Left kidney (tissue), 2 donors: Measurements from ENCODE around the gene NOS2. TPM values are rescaled to one million over a fixed set of nuclear protein-coding genes. Genes with fewer than 3 reads are reported as not detected.

ENCODE experiments used
- DNase-seq: peaks from one replicate; pipeline ENCODE4 v3.0.0-alpha.2; 2013
- polyA plus RNA-seq: library from polyadenylated mRNA; unstranded; fragments of 120-200 nt; gene quantifications from one replicate; pipeline ENCODE4 v1.2.1, GENCODE V29; 2013; ENCODE audit not compliant: insufficient read length

NOS2 gene
- polyA plus RNA-seq, 1 donor, result 2.2 TPM

DNA sequence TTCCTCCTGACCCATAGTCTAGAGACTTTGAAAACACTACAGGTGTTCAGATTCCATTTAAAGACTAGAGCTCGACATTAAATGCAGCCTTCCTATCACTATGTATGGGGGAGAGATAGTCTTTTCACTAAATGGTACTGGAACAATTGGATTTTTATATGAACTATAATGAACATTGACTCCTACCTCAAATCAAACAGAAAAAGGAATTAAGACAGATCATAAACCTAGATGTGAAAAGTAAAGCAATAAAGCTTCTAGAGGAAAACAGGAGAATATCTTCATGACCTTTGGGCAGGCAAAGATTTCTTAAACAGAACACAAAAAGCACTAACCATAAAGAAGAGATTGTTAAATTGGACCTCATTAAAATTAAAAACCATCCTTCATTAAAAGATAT lies 18.8 kb upstream of the NOS2 start:
- no peak for DNase-seq

DNA sequence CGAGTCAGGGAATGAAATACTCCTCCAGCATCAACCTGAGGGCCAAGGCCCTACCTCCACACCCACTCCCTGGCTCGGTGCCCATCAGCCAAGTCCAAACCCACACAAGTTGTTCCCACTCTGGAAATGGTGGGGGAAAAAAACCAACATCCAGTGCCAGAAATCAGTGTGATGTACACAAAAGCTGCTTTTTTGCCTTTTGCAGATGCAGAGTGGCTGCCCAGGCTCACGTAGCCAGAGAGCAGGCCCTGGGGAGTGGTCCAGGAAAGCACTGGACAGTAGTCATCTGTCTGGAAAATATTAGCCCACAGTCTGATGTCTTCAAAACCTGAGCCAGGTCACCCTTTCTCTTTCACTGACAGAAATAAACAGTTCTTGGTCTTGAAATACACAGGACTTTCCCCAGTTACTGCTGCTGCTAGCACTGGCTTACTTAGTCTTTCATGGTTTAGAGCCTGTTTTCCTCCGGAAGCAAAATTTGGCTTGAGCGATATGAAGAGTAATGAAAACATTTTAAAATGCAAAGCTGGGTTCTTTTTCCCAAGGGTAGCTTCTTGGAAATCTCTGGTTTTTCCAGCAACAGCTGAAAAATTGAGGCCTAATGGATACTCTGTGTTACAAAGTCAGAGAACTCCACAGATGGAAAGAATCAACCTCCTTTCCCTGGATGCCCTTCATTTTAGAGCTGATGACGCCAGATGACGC lies 18.2 kb upstream of the NOS2 start:
- no peak for DNase-seq

- DNase-seq, result no peak
These were observed 17.4 kb upstream of the NOS2 start for GRCh38 chr17:27817731-27818130.

DNA sequence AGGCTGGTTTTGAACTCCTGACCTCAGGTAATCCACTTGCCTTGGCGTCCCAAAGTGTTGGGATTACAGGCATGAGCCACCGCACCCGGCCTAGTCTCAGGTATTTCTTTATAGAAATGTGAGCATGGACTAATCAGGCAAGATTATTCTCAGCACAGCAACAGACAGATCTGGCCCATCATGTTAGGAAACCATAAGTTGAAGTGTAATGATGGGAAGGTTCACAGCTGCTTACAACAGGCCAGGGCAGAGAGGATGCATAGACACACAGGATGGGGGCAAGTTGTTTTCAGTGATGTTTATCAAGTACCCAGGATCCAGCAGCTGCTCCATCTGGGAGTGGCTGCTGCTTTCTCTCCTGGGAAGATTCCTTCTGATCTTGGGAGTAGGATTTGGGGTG lies 16.6 kb upstream of the NOS2 start:
- DNase-seq, result no peak

- no peak for DNase-seq
These were observed 11.6 kb upstream of the NOS2 start for GRCh38 chr17:27811961-27812360.

DNA sequence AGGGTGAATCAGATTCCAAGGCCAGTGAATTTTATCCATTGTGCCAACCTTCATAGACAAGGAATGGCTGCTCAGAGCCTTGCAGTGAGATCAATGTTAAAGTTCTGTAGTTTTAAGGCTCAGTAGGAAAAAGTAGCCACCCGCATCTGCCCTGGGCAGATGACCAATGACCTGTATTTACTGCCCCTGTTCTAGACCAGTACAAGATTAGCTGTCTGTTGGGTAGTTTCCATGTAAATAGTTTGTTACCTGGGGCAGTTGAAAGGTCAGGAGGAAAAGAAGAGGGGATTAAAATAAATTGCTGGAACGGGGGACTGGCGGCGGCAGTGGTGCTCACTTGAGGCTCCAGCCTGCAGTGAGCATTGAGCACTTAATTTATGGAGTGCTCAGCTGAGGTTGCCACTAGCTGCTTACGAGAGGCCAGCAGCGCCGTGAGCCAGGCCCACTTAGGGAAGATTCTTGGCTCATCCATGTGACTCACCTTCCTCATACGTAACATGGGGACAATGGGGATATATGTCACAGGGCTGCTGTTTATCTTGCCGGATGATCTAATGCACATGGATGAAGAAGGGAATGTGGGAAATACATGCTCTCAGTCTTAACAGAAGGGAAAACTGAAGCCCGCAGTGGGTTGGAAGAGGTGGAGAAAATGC lies 10.7 kb upstream of the NOS2 start:
- DNase-seq, result no peak

DNA sequence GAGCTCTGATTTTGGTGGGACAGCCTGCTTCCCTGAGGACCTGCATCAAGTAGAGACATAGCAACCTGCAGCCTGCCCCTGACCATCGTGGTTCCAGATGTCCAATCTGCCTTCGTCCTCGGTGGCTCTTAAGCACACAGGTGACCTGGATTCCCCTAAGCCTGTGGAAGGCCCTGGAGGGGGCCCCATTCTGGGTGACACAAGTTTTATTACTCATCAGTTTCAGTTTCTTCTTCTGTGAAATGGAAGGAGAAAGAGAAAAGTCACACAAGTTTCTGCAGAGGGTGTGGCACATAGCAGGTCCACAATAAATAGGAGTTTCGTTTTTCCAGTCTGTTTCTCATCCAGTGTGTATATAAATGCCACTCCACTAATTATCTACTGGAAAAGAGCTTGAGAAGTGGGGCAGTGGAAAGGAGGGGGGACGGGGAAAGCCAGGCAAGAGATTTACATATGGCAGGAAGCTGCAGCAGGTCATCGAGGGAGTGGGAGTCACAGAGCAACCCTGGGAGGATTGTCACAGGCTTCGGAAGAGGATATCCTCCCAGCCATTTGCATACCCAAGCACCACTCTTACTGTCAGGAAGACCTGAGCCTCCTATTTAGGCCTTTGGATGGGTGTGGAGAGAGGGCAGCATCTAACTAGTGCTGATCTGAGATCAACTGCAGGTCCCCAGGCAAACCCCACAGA lies 10.0 kb upstream of the NOS2 start:
- DNase-seq, result no peak

DNA sequence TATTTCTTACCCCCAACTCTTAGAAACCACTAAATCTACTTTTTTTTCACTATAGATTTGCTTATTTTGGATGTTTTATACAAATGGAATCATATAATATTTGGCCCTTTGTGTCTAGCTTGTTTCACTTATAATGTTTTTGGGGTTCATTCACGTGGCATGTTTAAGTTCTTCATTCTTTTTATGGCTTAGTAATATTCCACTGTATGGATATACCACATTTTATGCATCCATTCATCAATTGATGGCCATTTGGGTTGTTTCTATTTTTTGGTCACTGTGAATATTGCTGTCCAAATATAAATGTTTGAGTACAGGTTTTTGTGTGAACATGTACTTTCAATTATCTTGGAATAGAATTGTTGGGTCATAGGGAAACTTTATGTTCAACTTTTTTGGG lies 9.2 kb upstream of the NOS2 start:
- no peak for DNase-seq

DNA sequence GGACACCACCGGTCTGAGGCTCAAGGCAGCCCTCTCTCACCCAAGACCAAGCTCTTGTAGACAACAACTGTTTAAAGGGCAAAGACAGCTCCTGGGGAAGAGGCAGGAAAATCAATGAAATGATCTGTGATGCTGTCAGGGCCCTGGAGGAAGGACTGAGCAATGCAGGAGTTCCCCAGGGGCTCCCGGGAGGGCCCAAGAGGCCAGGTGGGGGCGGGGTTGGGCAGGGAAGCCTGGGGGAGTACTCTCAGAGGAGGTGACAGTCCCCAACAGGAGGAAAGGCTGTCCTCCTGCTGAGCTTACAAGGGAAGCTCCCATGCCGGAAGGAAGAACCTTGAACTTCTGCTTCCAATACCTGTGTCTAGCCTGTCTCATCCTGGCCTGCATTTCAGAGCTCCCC lies 8.3 kb upstream of the NOS2 start:
- no peak for DNase-seq

DNA sequence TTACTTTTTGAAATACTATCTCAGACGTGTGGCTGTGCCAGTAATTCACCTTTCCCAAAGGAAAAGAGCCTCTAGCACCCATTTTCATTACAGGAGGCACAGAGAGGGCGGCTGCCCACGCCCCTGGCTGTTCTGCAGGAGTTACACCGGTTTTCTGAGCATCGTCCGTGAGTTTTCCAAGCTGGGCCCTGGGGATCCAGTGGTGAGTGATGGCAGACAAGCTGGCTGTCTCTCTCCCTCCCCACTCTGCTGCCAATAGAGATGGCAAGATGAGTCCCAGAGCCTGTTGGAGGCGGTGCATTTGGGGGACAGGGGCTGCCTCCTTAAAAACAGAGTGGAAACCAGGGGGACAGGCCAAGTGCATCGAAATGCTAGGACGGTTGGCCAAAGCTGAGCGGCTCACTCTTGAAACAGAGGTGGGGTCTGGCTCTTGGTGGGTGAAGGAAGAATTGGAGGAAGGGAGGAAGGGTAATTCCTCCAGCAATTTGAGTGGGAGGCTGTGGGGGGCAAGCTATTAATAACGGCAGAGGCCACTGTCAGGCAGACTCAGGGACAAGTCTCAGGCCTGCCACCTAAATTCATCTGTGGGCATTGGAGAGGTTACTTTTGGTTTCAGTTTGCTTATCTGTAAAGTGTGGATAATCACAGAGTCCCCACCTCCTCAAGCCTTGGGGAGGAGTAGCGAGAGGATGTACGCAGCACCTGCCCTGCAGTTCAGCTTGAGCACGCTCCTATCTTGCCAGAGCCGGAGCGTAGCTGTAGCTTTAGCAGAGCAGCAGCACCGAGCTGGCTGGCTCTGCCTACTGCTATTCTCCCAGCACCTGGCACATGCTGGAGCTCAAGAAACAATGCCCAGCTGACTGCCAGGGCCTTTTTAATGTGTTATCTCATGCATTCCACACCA lies 7.5 kb upstream of the NOS2 start:
- no peak for DNase-seq

- peak; percentile 89 for DNase-seq
These were observed 5.3 kb upstream of the NOS2 start for GRCh38 chr17:27805520-27806146.

GRCh38 chr17:27804113-27804512 lies 3.8 kb upstream of the NOS2 start:
- no peak for DNase-seq

DNA sequence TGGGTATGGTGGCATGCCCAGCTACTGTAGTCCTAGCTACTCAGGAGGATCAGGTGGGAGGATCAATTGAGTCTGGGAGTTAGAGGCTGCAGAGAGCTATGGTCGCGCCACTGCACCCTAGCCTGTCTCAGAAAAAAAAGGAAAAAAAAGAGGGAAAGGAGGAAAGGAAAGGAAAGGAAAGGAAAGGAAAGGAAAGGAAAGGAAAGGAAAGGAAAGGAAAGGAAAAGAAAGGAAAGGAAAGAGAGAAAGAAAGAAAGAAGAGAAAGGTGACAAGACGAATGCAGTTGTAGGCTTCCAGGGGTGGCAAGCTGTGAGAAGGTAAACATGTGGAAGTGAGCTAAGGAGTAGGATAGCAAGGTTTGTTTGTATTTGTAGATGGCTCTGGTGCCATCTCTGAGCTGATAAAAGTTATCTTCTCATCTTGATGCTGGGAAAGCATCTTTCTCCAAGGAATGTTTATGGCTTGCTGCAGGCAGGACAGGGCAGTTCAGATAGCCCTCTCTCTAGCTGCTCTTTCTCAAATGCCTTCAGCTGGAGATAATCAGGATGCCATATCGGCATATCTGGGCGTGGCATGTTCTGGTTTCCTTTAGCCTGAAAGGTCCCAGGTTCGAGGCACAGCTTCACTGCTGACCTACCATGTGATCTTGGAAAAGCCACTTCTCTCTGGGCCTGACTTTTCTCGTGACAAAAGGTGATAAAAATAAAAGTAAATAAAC lies 2.8 kb upstream of the NOS2 start:
- no peak for DNase-seq

DNA sequence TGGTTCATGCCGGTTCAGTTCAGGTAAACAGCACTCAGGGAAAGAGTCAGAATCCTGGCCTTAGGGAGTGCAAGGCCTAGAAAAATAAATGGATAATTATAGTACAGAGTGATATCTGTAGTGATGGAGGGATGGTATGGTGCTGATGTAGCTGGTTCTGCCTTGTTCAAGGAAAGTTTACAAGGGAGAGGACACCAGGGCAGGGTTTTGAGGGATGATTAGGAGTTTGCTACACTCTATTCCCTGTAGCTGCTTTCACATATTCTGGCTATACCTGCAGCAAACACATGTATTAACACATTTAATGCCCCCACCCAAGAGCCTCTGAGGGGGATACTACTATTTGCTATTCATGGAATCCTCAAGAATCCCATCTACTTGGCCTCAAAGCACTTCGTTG lies 1.7 kb upstream of the NOS2 start:
- DNase-seq, result no peak

- no peak for DNase-seq
These were observed 2.0 kb downstream of the NOS2 start for GRCh38 chr17:27798376-27798775.

DNA sequence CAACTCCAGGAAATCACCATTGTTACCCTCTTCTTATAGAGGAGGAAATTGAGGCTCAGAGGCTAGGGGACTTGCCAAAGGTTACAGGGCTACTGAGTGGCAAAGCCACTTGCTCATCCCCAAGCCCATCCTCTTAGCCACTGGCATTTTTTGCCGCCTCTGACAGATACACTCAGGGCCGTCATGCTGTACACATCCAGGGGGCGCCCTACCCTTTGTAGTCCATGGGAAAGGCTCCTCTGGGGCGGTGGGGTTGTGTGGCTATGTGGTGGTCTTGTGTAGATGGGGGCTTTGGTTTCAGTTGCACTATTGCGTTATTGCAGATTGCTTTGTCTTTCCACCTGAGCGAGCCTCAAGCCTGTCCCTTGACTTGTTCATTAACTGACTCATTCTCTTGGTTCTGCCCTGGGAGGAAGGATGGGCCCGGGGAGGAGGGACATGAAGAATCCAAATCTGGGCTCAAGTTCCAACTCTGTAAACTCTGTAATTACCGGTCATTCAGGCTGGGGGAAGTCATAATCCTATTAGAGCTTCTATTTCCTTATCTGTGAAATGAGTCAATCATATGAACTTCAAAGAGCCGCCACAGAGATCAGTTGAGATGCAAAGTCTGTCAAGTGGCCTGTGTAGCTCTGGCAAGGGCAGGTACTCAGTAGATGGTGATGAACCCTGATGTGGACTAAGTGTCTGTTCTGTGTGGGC lies 2.8 kb downstream of the NOS2 start:
- DNase-seq, result no peak

GRCh38 chr17:27793906-27794569 lies 6.3 kb downstream of the NOS2 start:
- no peak for DNase-seq

DNA sequence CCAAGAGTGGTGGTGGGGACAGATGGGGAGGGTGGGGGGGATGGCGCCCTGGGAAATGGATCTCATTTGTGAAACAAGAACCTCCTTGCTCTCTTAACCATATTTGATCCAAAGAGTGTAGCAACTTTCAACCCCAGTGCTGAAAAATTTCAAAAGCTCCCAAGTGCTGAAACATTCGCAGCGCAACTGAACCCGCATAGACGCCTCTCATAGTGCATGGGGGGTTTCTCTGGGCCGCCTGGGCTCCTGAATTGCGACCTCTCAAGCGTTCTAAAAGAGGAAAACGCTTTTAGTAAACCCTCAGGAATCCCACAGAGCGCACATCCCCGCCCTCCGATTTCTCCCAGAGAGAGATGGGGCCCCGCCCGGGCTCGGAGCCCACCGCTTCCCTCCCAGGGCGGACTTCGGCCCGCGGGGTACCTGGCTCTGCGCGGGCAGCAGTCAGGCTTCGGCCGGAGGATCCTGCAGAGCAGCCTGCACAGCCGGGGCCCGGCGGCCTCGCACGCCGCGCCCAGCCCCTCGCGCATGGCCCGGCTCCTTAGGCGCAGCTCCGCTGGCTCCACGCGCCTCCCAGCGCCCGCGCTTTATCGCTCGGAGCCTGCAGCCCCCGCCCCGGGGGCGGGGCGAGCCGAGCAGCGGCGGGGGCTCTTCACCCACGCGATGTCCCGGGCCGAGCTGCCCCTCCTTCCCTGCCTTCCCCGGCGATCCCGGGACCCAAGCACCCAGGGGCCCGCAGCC lies 7.0 kb downstream of the NOS2 start:
- DNase-seq, result no peak

GRCh38 chr17:27792095-27792494 lies 8.2 kb downstream of the NOS2 start:
- DNase-seq, result no peak
